Measurements from ENCODE around the gene GSK3B. TPM values are rescaled to one million over a fixed set of nuclear protein-coding genes. Genes with fewer than 3 reads are reported as not detected.

The GSK3B gene
- total and polyA plus RNA-seq, 2 donors (not counting 1 experiment from before 2014, with no cell fraction given): 37.3 to 44.8 TPM

DNA sequence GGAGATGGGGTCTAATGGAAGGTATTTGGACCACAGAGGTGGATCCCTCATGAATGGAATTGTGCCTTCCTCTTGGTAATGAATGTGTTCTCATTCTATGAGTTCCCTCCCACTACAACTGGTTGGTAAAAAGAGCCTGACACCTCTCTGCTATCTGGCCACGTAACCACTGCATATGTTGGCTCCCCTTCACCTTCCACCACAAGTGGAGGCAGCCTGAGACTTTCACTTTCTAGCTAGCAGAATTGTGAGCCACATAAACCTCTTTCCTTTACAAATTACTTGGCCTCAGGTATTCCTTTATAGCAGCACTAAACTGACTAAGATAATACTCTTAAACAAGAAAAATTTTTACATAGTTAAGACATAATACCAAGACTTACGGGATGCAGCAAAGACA, 157.0 kb downstream of the GSK3B start:
- H3K79me2 ChIP-seq (ENCODE audit: control insufficient read depth, insufficient read depth, low read length): peaks cover 35% of the 10 kb centered on the region
- no peak overlapping the region for H3K4me2 ChIP-seq (ENCODE audit: extremely low read depth, insufficient read depth, low read length)
- peak in 1 of 2 donors; percentile 57 for DNase-seq (ENCODE audit: low read depth in 2 of 2)
- no peaks in the 10 kb centered on the region for H4K20me1 ChIP-seq (ENCODE audit: control insufficient read depth, extremely low read depth, insufficient read depth, low read length)
- H3K27ac ChIP-seq (ENCODE audit: insufficient read depth, low read length): no peak overlapping the region
- H3K9me3 ChIP-seq (ENCODE audit: control insufficient read depth, insufficient read depth, low read depth, low read length): no peaks in the 10 kb centered on the region
- H3K4me1 ChIP-seq (ENCODE audit: control insufficient read depth, extremely low read depth, insufficient read depth, low read length): no peaks in the 10 kb centered on the region
- H3K4me3 ChIP-seq (replicated peaks in 1 of 4; ENCODE audit: control extremely low read depth in 1 of 4, insufficient read depth in 1 of 4, low read depth in 3 of 4, low read length in 4 of 4): no peak overlapping the region
- no peaks in the 10 kb centered on the region for H3K36me3 ChIP-seq (ENCODE audit: control insufficient read depth, insufficient read depth, low read length)
- no peak for TF ChIP-seq CTCF (conservative IDR thresholded peaks at IDR 0.05 in 1 of 2, IDR thresholded peaks at IDR 0.05 in 1 of 2; ENCODE audit: low read depth in 1 of 2, low read length in 2 of 2)
- no peak for TF ChIP-seq EZH2 (IDR thresholded peaks at IDR 0.05; ENCODE audit: low read length, missing control alignments)
- H3K27me3 ChIP-seq (ENCODE audit: control insufficient read depth, insufficient read depth, low read length): no peaks in the 10 kb centered on the region
- H2AFZ ChIP-seq (ENCODE audit: low read length): no peak overlapping the region
- no peak overlapping the region for H3K9ac ChIP-seq (ENCODE audit: insufficient read depth, low read length)

DNA sequence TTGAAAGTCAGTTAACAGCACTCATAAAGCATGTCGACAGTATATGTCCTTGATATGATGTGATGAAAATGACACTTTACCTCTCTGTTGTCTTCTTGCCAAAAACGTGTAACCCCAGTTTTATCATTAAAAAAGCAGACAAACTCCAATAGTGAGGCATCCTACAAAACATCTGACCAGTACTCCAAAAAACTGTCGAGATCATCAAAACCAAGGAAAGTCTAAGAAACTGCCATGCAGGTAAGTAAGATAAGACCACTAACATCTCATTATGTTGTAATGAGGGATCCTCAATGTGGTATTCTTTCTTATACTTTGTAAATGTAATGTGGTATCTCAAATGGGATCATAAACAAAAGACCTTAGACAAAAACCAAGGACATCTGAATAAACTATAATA, 160.0 kb downstream of the GSK3B start:
- H3K79me2 ChIP-seq (ENCODE audit: control insufficient read depth, insufficient read depth, low read length): peaks cover 42% of the 10 kb centered on the region
- no peak overlapping the region for H2AFZ ChIP-seq (ENCODE audit: low read length)
- peaks cover 4% of the 10 kb centered on the region for H4K20me1 ChIP-seq (ENCODE audit: control insufficient read depth, extremely low read depth, insufficient read depth, low read length)
- no peaks in the 10 kb centered on the region for H3K4me1 ChIP-seq (ENCODE audit: control insufficient read depth, extremely low read depth, insufficient read depth, low read length)
- no peaks in the 10 kb centered on the region for H3K27me3 ChIP-seq (ENCODE audit: control insufficient read depth, insufficient read depth, low read length)
- TF ChIP-seq EZH2 (IDR thresholded peaks at IDR 0.05; ENCODE audit: low read length, missing control alignments) (no peak), CTCF (conservative IDR thresholded peaks at IDR 0.05 in 1 of 2, IDR thresholded peaks at IDR 0.05 in 1 of 2; ENCODE audit: low read depth in 1 of 2, low read length in 2 of 2) (no peak)
- no peak overlapping the region for H3K9ac ChIP-seq (ENCODE audit: insufficient read depth, low read length)
- H3K9me3 ChIP-seq (ENCODE audit: control insufficient read depth, insufficient read depth, low read depth, low read length): no peaks in the 10 kb centered on the region
- DNase-seq (ENCODE audit: low read depth in 2 of 2): no peak
- no peak overlapping the region for H3K4me2 ChIP-seq (ENCODE audit: extremely low read depth, insufficient read depth, low read length)
- H3K27ac ChIP-seq (ENCODE audit: insufficient read depth, low read length): no peak overlapping the region
- no peak overlapping the region for H3K4me3 ChIP-seq (replicated peaks in 1 of 4; ENCODE audit: control extremely low read depth in 1 of 4, insufficient read depth in 1 of 4, low read depth in 3 of 4, low read length in 4 of 4)
- H3K36me3 ChIP-seq (ENCODE audit: control insufficient read depth, insufficient read depth, low read length): no peaks in the 10 kb centered on the region

DNA sequence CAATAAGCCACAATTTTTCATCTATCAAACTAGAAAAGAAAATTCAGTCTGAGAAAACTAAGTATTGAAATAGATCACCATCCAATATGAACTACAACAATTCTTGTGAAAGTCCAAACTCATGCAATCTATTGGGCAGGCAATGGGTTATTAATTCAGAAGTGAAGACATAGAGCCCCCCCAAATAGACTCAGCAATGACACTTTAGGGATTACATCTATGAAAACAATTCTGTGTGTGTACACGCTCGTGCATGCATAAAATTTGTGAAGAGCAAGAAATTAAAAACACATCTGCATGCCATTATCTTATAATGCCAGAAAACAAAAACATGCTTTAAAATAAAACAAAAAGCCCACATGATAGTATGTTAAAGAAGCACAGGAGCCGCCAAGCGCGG, 161.0 kb downstream of the GSK3B start:
- Histone ChIP-seq H3K4me2 (ENCODE audit: extremely low read depth, insufficient read depth, low read length) (no peak overlapping the region), H3K4me3 (replicated peaks in 1 of 4; ENCODE audit: control extremely low read depth in 1 of 4, insufficient read depth in 1 of 4, low read depth in 3 of 4, low read length in 4 of 4) (no peak overlapping the region), H3K27me3 (ENCODE audit: control insufficient read depth, insufficient read depth, low read length) (no peaks in the 10 kb centered on the region), H3K27ac (ENCODE audit: insufficient read depth, low read length) (no peak overlapping the region), H3K4me1 (ENCODE audit: control insufficient read depth, extremely low read depth, insufficient read depth, low read length) (no peaks in the 10 kb centered on the region), H4K20me1 (ENCODE audit: control insufficient read depth, extremely low read depth, insufficient read depth, low read length) (peaks cover 4% of the 10 kb centered on the region), H3K9me3 (ENCODE audit: control insufficient read depth, insufficient read depth, low read depth, low read length) (no peaks in the 10 kb centered on the region), H3K36me3 (ENCODE audit: control insufficient read depth, insufficient read depth, low read length) (no peaks in the 10 kb centered on the region), H3K79me2 (ENCODE audit: control insufficient read depth, insufficient read depth, low read length) (peaks cover 37% of the 10 kb centered on the region), H2AFZ (ENCODE audit: low read length) (no peak overlapping the region), H3K9ac (ENCODE audit: insufficient read depth, low read length) (no peak overlapping the region)
- no peak for DNase-seq (ENCODE audit: low read depth in 2 of 2)
- TF ChIP-seq CTCF (conservative IDR thresholded peaks at IDR 0.05 in 1 of 2, IDR thresholded peaks at IDR 0.05 in 1 of 2; ENCODE audit: low read depth in 1 of 2, low read length in 2 of 2): no peak
- no peak for TF ChIP-seq EZH2 (IDR thresholded peaks at IDR 0.05; ENCODE audit: low read length, missing control alignments)

Measured in fibroblast of lung (primary cell).